ENCODE data around the gene BTBD7. TPM values are rescaled to one million over a fixed set of nuclear protein-coding genes. Genes with fewer than 3 reads are reported as not detected.

The BTBD7 gene
- total and polyA plus RNA-seq, 9 of the 15 experiments (the other 6 are each of a cell fraction or from before 2014, with no cell fraction given): 2.5 to 12.9 (median 6.2) TPM

- no peak for TF ChIP-seq ELK3 (CRISPR knock-in tag; IDR thresholded peaks at IDR 0.05)
- peak; percentile 76 to 87 for TF ChIP-seq KDM1A (IDR thresholded peaks at IDR 0.05)
- TF ChIP-seq THRAP3 (IDR thresholded peaks at IDR 0.05; ENCODE audit: borderline replicate concordance): no peak
- TF ChIP-seq PHF8 (IDR thresholded peaks at IDR 0.05; ENCODE audit: borderline replicate concordance, low read length): no peak
- TF ChIP-seq, protein P1, sequence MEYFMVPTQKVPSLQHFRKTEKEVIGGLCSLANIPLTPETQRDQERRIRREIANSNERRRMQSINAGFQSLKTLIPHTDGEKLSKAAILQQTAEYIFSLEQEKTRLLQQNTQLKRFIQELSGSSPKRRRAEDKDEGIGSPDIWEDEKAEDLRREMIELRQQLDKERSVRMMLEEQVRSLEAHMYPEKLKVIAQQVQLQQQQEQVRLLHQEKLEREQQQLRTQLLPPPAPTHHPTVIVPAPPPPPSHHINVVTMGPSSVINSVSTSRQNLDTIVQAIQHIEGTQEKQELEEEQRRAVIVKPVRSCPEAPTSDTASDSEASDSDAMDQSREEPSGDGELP (CRISPR knock-in tag; IDR thresholded peaks at IDR 0.05; ENCODE audit: borderline replicate concordance): no peak
- peak; percentile 44; the same call in 1 of the 2 replicates for TF ChIP-seq TCF3 (CRISPR knock-in tag; IDR thresholded peaks at IDR 0.05)
- TF ChIP-seq, protein P2, sequence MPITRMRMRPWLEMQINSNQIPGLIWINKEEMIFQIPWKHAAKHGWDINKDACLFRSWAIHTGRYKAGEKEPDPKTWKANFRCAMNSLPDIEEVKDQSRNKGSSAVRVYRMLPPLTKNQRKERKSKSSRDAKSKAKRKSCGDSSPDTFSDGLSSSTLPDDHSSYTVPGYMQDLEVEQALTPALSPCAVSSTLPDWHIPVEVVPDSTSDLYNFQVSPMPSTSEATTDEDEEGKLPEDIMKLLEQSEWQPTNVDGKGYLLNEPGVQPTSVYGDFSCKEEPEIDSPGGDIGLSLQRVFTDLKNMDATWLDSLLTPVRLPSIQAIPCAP (CRISPR knock-in tag; IDR thresholded peaks at IDR 0.05; ENCODE audit: borderline replicate concordance): no peak
- no peak for TF ChIP-seq ZNF23 (CRISPR knock-in tag; IDR thresholded peaks at IDR 0.05)
- TF ChIP-seq XRCC5 (IDR thresholded peaks at IDR 0.05; ENCODE audit: low read depth, low read length): no peak
- no peak for TF ChIP-seq PRDM10 (IDR thresholded peaks at IDR 0.05; ENCODE audit: partially characterized antibody)
- TF ChIP-seq CHD4 (IDR thresholded peaks at IDR 0.05; ENCODE audit: insufficient read depth, insufficient replicate concordance, low read depth, low read length, poor library complexity, severe bottlenecking): no peak
- TF ChIP-seq ZC3H11A (IDR thresholded peaks at IDR 0.05; ENCODE audit: low read depth, low read length): no peak
- TF ChIP-seq, protein P3, sequence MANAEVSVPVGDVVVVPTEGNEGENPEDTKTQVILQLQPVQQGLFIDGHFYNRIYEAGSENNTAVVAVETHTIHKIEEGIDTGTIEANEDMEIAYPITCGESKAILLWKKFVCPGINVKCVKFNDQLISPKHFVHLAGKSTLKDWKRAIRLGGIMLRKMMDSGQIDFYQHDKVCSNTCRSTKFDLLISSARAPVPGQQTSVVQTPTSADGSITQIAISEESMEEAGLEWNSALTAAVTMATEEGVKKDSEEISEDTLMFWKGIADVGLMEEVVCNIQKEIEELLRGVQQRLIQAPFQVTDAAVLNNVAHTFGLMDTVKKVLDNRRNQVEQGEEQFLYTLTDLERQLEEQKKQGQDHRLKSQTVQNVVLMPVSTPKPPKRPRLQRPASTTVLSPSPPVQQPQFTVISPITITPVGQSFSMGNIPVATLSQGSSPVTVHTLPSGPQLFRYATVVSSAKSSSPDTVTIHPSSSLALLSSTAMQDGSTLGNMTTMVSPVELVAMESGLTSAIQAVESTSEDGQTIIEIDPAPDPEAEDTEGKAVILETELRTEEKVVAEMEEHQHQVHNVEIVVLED (CRISPR knock-in tag; IDR thresholded peaks at IDR 0.05): no peak
- TF ChIP-seq ZNF253 (CRISPR knock-in tag; conservative IDR thresholded peaks at IDR 0.05): no peak
- TF ChIP-seq NFIX (CRISPR knock-in tag; IDR thresholded peaks at IDR 0.05; ENCODE audit: low read depth): no peak
- peak; percentile 79 for TF ChIP-seq CBFA2T3 (IDR thresholded peaks at IDR 0.05)
- TF ChIP-seq CREB1 (IDR thresholded peaks at IDR 0.05): no peak
- TF ChIP-seq CREB1 (CRISPR knock-in tag; IDR thresholded peaks at IDR 0.05): no peak
- TF ChIP-seq HMBOX1 (IDR thresholded peaks at IDR 0.05): peak; percentile 57; the same call in 1 of the 2 replicates
- TF ChIP-seq SP2 (IDR thresholded peaks at IDR 0.05; ENCODE audit: extremely low read depth, low read depth, low read length, poor library complexity, severe bottlenecking): no peak
Measured at GRCh38 chr14:93266127-93266526, 66.7 kb downstream of the BTBD7 start (continued).

Data from K562 (cell line).